ENCODE data around the gene TMSB10. TPM values are rescaled to one million over a fixed set of nuclear protein-coding genes. Genes with fewer than 3 reads are reported as not detected.

TMSB10 gene
- total RNA-seq, 1 experiment from 2014 or later: 1,437 TPM

GRCh38 chr2:84925336-84925723, 19.9 kb downstream of the TMSB10 start:
- no TSS peak for BruUV-seq (replicated peaks)
- intact Hi-C loops (cut with micrococcal nuclease; ENCODE audit: unreplicated experiment): loop anchor here (5.0 kb wide), 1 partner anchor 428 kb away; no protein-coding TSS in a partner anchor
- H3K4me1 Mint-ChIP-seq (ENCODE audit: low read depth, unreplicated experiment): peaks cover 39% of the 10 kb centered on the region
- H3K27me3 Mint-ChIP-seq (ENCODE audit: unreplicated experiment): no peaks in the 10 kb centered on the region
- no peak for DNase-seq
- no peaks in the 10 kb centered on the region for H3K9me3 Mint-ChIP-seq (ENCODE audit: low read depth, unreplicated experiment)
- no peak for TF ChIP-seq CTCF (IDR thresholded peaks at IDR 0.05; ENCODE audit: unreplicated experiment)
- H3K27ac Mint-ChIP-seq (ENCODE audit: unreplicated experiment): no peak overlapping the region
- H3K36me3 Mint-ChIP-seq (ENCODE audit: insufficient read depth, unreplicated experiment): peaks cover 16% of the 10 kb centered on the region
- CTCF ChIA-PET: interaction anchor here (0.6 to 2.2 kb wide), 24 partner anchors 8 to 436 kb away, joined by 3 to 36 read pairs (median 4); partner anchors contain the start of genes TMSB10 and TRABD2A
- no peak overlapping the region for H3K4me3 Mint-ChIP-seq (ENCODE audit: low read depth, unreplicated experiment)

GRCh38 chr2:84925724-84926376, 20.4 kb downstream of the TMSB10 start:
- no peaks in the 10 kb centered on the region for H3K9me3 Mint-ChIP-seq (ENCODE audit: low read depth, unreplicated experiment)
- H3K27me3 Mint-ChIP-seq (ENCODE audit: unreplicated experiment): no peaks in the 10 kb centered on the region
- intact Hi-C loops (cut with micrococcal nuclease; ENCODE audit: unreplicated experiment): loop anchor here (2.0 to 5.0 kb wide), 3 partner anchors 47 to 429 kb away; no protein-coding TSS in a partner anchor
- peak overlapping the region; percentile 63 for H3K4me3 Mint-ChIP-seq (ENCODE audit: low read depth, unreplicated experiment)
- TF ChIP-seq CTCF (IDR thresholded peaks at IDR 0.05; ENCODE audit: unreplicated experiment): peak; percentile 93
- DNase-seq: peak; percentile 99
- peaks cover 36% of the 10 kb centered on the region for H3K4me1 Mint-ChIP-seq (ENCODE audit: low read depth, unreplicated experiment)
- H3K27ac Mint-ChIP-seq (ENCODE audit: unreplicated experiment): peak overlapping the region; percentile 30
- H3K36me3 Mint-ChIP-seq (ENCODE audit: insufficient read depth, unreplicated experiment): peaks cover 13% of the 10 kb centered on the region
- BruUV-seq (replicated peaks): no TSS peak
- CTCF ChIA-PET: interaction anchor here (0.6 to 2.2 kb wide), 28 partner anchors 9 to 437 kb away, joined by 3 to 36 read pairs (median 4); partner anchors contain the start of genes TMSB10 and TRABD2A

- Mint-ChIP-seq H3K27me3 (ENCODE audit: unreplicated experiment) (no peaks in the 10 kb centered on the region), H3K9me3 (ENCODE audit: low read depth, unreplicated experiment) (no peaks in the 10 kb centered on the region), H3K4me3 (ENCODE audit: low read depth, unreplicated experiment) (peak overlapping the region; percentile 64), H3K4me1 (ENCODE audit: low read depth, unreplicated experiment) (peaks cover 36% of the 10 kb centered on the region), H3K36me3 (ENCODE audit: insufficient read depth, unreplicated experiment) (peaks cover 13% of the 10 kb centered on the region), H3K27ac (ENCODE audit: unreplicated experiment) (peak overlapping the region; percentile 4)
- no TSS peak for BruUV-seq (replicated peaks)
- intact Hi-C loops (cut with micrococcal nuclease; ENCODE audit: unreplicated experiment): loop anchor here (1.0 to 5.0 kb wide), 4 partner anchors 46 to 430 kb away; no protein-coding TSS in a partner anchor
- TF ChIP-seq CTCF (IDR thresholded peaks at IDR 0.05; ENCODE audit: unreplicated experiment): no peak
- no peak for DNase-seq
- CTCF ChIA-PET: interaction anchor here (0.6 to 2.2 kb wide), 2 partner anchors 20 to 100 kb away, joined by 4 to 24 read pairs; partner anchors contain the start of gene TMSB10
These were observed 21.8 kb downstream of the TMSB10 start for GRCh38 chr2:84927275-84927627.

GRCh38 chr2:84931384-84931821, 25.9 kb downstream of the TMSB10 start:
- H3K36me3 Mint-ChIP-seq (ENCODE audit: insufficient read depth, unreplicated experiment): peaks cover 8% of the 10 kb centered on the region
- TF ChIP-seq CTCF (IDR thresholded peaks at IDR 0.05; ENCODE audit: unreplicated experiment): no peak
- no TSS peak for BruUV-seq (replicated peaks)
- DNase-seq: no peak
- H3K27ac Mint-ChIP-seq (ENCODE audit: unreplicated experiment): no peak overlapping the region
- peaks cover 11% of the 10 kb centered on the region for H3K4me1 Mint-ChIP-seq (ENCODE audit: low read depth, unreplicated experiment)
- intact Hi-C loops (cut with micrococcal nuclease; ENCODE audit: unreplicated experiment): no loop called here
- no peak overlapping the region for H3K4me3 Mint-ChIP-seq (ENCODE audit: low read depth, unreplicated experiment)
- H3K9me3 Mint-ChIP-seq (ENCODE audit: low read depth, unreplicated experiment): no peaks in the 10 kb centered on the region
- CTCF ChIA-PET: no interaction called here
- H3K27me3 Mint-ChIP-seq (ENCODE audit: unreplicated experiment): no peaks in the 10 kb centered on the region
